T-helper 9 cell (primary cell): ENCODE data around the gene RPL39L.
"Not testable (repeated sequence)": the region's sequence is repeated elsewhere in the genome, so short reads cannot be mapped to it uniquely, and the experiment has no call there.

ENCODE experiments used
- DNase-seq: peaks from one replicate; pipeline ENCODE4 v3.0.0-alpha.2; 2020

RPL39L gene

DNA sequence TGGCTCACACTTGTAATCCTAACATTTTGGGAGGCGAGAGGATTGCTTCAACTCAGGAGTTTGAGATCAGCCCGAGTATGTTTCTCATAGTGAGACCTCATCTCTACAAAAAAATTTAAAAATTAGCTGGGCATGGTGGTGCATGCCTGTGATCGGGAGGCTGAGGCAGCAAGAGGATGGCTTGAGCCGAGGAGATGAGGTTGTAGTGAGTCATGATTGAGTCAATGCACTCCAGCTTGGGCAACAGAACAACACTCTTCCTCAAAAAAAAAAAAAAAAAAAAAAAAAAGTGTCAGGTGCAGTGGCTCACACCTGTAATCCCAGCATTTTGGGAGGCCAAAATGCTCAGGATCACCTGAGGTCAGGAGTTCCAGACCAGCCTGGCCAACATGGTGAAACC lies 2.4 kb downstream of the RPL39L start:
- DNase-seq: no peak

DNA sequence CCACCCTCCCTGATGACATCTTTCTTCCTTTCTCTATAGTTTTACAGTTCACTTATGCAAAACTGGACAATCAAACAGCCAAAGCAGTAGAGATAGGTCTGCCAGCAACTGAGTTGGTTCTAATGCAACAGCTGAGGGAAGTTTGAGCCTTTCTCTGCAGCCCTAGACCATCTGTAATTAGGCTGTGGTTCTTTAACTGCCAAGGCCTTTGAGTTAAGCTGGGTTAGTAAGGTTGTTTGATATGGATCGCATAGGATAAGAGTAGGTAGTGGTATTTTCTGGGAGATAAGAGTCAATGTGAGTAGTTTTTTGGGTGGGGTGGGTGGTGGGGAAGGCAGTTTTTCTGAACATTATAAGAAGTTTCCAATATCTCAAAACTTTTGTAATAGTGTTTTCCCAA lies 3.0 kb downstream of the RPL39L start:
- DNase-seq: no peak

DNA sequence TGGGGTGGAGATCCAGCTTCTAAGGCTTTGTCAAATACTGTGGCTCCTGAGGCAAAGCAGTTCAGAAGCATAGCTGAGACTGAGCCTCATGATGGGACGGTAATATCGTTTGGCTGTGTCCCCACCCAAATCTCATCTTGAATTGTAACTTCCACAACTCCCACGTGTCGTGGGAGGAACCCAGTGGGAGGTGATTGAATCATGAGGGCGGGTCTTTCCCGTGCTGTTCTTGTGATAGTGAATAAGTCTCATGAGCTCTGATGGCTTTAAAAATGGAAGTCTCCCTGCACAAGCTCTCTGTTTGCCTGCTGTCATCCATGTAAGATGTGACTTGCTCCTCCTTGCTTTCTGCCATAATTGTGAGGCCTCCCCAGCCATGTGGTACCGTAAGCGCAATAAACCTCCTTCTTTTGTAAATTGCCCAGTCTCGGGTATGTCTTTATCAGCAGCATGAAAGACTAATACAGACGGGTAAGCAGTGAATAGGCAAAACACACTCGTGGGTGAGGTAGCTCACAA lies 4.1 kb downstream of the RPL39L start:
- DNase-seq: not testable (repeated sequence)

DNA sequence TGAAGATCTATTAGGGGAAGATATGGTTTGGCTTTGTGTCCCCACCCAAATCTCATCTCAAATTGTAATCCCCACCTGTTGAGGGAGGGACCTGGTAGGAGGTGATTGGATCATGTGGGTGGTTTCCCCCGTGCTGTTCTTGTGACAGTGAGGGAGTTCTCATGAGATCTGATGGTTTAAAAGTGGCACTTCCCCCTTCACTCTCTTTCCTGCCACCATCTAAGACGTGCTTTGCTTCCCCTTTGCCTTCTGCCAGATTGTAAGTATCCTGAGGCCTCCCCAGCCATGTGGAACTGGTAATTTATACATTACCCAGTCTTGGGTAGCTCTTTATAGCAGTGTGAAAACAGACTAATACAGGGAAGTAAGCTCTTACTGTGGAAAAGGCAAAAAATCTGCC lies 6.1 kb downstream of the RPL39L start:
- DNase-seq: not testable (repeated sequence)

DNA sequence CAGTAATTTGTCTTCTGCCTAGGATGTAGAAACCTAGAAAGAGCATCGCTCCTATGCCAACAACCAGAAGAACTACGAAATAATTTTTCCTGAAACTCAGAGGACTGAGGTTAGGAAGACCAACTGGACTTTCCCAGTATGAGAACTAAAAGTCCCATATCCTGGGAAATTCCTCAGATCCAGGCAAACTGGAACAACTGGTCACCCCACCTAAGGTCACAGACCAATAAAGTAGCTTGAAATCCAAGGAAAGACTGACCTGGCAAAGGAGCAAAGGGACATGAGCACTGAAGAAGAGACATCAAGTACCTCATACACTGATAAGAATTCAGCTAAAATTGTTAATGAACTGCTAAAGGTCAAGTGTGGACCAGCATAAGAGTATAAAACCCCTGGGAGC lies 6.6 kb downstream of the RPL39L start:
- DNase-seq: no peak

DNA sequence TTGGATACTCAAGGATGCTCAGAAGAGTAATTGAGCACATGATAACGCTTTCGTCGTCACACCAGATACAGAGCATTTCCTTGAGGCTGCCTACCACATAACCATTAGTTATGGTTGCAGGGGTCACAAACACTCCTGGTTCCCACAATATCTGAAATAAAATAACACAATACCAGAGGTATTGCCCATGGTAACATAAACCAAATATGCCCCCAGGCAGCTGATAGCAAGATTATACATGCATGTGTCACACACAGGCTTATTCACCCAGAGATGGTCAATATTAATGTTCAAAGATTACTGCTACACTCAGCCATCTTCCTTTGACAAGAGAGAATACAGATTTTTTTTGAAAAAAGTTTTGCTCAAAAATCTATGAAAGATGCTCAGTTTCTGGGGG lies 7.3 kb downstream of the RPL39L start:
- DNase-seq: no peak

DNA sequence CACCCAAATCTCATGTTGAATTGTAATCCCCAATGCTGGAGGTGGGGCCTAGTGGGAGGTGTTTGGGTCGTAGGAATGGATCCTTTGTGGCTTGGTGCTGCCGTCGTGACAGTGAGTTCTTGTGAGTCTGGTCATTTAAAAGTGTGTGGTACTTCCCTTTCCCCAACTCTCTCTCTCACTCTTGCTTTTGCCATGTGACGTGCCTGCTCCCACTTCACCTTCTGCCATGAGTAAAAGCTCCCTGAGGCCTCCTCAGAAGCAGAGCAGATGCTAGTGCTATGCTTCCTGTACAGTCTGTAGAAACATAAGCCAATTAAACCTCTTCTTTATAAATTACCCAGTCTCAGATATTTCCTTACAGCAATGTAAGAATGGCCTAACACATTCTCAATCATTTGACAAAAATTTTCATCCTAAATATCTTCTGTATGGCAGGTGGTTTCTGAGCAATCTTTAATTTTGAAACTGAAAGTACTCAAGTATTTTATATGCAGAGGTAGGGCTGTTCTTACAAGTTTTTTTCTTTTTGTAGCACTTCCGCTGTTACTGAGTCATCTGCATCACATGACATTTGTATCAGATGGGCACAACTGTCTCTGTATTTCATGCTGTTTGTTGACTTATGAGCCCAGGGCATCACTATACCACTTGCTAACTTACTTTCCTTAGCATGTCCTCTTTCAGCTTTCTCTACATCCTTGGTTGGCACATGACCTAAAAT lies 8.8 kb downstream of the RPL39L start:
- no peak for DNase-seq

DNA sequence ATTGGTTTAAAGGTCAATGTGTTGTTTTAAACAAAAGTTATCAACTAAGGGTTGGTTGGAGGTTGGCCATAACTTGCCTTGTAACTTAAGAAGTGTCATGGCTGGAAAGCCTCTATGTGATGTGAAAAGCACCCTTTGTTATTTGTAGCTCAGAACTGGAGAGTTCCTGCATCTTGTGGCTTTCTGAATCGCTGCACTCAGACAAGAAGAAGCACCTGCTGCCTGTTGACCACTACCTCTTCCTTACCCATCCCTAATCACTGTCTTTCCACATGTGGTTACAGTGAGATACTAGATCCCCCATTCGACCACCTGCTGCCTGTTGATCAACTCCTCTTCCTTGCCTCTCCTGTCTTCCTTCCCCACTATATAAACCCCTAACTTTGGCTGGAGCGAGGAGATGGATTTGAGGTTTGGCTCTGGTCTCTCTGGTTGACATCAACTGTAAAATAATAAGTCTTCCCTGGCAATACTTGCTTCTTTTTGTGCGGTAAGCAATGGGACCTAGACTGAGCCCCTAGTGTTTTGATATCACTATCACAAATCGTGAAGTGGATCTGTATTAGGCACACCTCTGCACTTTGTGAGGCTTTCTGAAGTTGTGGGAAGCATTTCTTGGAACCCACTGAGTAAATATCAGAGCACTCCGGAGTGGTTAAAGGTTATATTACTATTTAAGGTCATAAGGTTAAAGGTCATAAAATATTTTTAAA lies 13.8 kb downstream of the RPL39L start:
- DNase-seq: no peak

DNA sequence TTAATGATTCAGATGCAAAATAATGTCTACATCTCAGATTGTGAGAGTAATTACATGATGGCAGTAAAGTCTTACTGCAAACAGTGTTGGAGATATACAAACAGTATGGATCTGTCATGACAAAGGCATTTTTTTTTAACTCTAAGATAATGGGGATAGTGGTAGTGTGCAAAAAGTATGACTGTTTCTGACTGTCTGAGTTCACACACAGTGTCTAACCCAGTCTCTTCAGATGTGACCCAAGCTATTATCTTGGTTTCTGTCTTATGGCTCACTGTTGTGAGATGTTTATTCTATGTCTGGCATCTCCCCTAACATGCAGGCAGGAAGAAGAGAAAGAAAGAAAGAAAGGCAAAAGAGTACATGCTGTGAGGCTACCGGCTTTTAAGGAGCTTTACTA lies 17.0 kb downstream of the RPL39L start:
- DNase-seq: no peak

DNA sequence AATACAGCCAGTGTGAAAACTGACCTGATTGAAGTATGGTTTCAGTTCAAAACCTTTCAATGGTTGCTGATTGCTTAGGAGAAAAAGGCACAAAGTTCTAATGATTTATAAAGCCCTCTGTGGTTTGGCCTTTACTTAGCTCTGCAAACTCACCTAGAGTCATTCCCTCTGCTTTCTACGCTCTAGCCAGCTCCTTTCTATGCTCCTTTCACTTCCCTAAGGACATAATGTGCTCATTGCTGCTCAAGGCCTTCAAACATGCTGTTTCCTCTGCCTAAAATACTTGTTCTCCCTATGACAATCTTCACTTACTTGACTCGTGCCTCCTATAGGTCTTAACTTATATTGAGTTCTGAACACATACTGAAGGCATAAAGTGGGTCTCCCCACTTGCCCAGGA lies 19.0 kb downstream of the RPL39L start:
- DNase-seq: no peak

DNA sequence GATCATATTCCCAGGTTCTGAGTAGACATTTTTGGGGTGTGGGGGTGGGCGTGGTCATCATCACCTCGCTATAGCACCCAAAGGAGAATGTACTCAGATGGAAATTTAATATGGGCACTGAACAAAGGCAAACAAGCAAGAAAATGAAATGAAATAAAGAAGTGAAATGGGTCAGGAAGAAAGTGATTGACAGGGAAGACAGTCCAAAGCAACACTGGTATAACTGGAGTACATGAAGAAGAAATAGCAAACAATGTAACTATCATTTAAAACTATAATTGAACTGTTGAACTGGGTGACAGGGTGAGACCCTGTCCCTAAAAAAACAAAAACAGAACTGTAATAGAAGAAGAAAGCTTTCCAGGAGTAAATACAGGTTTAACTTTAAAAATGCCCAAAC lies 24.8 kb downstream of the RPL39L start:
- DNase-seq: no peak

DNA sequence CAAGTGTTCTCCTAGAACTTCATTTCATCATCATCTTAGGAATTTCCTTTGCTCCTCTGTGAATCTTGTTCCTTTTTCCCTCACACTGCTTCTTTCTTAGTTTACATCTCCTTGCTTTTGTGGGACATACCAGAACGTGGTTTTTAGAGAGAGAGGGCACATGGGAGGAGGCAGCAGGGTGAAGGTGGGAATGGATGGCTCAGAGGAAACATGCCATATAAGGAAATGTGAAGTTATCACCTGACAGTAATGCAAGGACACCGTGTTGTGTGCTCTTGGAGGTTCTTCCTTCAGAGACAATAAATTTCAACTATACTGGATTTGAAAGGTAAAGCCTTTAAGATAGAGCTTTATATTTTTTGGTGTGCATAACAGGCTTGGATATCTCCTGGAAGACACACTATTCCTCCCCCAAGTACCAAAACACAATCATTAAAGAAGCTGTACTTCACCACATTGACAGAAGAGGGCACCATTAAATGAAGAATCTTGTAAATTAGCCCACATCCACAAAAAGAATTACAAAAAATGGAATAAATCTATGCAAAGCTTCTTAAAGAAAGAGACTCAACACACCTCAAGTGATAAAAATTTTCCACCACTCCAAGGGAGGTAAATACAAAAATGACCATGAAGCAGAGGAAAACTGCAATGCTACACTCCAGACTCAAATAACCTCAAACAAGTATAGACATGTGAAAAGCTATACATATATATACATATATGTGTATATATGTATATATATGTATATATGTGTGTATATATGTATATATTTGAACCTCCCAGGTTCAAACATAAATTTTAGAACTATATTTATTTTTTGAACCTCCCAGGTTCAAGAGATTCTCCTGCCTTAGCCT lies 26.1 kb downstream of the RPL39L start:
- no peak for DNase-seq

DNA sequence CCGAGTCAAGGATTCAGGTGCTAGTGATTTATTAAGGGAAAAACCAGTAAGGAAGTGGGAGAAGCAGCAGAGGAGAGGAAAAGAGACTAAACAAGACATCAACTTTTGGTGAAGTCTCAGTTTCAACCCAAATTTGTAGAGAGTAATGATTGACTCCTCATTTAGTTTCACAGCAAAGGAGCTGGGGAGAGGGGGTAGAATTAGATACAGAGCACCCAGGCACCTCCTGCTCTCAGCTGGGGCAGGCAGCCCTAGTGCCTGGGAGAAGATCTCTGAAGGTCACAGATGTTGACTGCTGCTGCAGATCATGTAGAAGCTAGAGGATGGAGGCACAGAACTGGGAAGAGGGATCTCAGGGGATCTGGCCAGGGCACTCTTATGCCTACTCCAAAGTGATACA lies 29.1 kb downstream of the RPL39L start:
- DNase-seq: no peak

DNA sequence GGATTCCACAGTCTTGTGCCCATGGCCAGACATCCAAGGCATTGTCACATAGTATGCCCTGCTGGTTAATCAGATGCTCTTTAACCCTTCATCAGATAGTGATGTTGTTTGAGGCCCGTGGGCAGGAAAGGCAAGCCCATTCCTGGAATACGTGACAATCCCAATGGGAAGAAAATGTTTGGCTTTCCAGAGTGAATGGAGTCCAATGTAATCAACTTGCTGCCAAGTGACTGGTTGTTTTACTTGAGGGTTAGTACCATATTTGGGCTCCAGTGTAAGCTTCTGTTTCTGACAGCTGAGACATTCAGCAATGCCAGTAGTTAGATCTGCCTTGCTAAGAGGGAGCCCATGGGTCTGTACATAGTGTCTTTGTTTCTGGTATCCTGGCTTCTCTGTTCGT lies 31.3 kb downstream of the RPL39L start:
- DNase-seq: no peak

DNA sequence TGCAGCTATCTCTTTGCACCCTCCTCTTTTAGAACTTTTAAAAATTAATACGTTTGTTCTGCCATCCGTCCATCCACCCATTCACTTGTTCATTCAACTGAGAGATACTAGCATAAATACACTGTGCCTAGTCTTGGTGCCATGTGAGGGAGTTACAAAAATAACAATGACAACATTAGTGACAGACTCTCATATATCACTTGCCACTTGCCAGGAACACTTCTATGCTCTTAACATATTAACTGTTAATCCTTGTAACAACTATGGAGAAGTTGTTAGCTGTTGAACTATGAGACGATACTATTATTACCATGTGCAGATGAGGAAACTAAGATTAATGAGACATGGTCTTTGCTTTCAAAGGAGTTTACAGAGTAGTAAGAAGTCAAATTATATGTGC lies 33.6 kb downstream of the RPL39L start:
- DNase-seq: no peak

DNA sequence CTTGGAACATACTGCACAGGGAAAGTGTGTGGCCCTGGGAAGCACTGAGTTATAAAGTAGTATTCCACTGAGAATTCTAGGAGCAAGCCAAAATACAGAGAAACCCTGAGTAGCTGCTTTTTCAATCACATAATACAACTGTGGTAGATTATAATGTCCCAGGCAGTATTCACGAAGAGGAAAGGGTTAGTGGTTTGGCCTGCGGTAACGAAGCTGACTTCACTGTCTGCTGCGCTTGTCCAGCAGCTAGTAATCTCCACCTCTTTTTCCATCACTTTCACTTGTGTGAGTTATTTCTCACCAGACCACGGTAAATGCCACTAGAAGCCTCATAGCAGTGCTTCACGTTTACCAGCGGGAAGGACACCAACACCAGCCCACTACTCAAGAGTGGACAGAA lies 34.4 kb downstream of the RPL39L start:
- DNase-seq: no peak

DNA sequence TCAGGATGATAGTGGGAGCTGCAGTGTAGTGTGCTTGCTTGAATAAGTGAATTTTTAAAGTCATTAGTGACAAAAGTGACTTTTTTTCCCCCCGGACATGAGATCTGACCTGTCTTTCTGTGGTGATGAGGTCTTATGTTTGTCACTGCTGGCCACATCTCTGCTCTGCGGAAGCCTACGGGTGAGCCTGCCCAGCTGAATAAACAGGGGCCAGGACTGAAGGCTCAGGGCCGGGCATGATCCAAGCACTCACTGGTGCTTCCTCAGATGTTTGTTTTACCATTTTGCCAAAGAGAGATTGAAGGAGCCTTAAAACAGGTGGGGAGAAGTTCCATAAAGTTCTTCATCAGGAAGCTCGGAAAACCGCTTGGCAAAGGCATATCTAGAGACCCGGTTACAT lies 35.0 kb downstream of the RPL39L start:
- DNase-seq: no peak

DNA sequence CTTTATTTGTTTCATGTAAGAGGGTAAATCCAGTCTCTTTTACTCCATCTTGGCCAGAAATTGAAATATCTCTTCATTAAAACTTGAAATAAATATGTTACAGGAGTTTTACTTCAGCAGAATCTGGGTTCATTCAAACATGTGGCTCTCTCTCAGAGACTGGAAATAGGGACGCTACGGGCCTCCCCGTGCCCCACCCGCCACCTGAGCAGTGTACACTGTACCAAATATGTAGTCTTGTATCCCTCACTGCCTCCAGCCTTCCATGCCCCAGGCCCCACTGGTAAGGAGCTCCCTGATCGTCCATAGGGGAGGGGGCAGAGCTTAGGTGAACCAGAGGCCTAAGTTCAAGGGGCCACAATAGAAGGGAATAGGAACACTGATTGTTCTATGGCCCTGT lies 36.0 kb downstream of the RPL39L start:
- DNase-seq: no peak

DNA sequence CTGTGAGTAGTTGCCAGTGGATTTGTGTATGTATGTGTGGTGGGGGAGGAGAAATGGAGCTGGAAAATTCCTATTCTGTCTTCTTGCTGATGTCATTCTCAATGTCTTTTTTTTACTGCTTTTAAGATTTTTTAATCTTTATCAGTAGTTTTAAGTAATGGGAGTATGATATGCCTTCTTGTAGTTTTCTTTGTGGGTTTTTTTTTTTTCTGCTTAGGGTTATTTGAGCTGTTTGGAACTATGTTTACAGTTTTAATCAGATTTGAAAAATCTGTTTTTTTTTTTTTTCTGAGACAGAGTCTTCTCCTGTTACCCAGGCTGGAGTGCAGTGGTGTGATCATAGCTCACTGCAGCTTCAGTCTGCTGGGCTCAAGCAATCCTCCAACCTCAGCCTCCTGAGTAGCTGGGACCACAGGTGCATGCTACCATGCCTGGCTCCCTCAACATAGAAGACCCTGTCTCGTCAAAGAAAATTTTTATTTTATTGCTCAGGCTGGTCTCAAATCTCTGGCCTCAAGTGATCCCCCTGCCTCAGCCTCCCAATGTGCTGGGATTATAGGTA lies 37.1 kb downstream of the RPL39L start:
- DNase-seq: no peak

DNA sequence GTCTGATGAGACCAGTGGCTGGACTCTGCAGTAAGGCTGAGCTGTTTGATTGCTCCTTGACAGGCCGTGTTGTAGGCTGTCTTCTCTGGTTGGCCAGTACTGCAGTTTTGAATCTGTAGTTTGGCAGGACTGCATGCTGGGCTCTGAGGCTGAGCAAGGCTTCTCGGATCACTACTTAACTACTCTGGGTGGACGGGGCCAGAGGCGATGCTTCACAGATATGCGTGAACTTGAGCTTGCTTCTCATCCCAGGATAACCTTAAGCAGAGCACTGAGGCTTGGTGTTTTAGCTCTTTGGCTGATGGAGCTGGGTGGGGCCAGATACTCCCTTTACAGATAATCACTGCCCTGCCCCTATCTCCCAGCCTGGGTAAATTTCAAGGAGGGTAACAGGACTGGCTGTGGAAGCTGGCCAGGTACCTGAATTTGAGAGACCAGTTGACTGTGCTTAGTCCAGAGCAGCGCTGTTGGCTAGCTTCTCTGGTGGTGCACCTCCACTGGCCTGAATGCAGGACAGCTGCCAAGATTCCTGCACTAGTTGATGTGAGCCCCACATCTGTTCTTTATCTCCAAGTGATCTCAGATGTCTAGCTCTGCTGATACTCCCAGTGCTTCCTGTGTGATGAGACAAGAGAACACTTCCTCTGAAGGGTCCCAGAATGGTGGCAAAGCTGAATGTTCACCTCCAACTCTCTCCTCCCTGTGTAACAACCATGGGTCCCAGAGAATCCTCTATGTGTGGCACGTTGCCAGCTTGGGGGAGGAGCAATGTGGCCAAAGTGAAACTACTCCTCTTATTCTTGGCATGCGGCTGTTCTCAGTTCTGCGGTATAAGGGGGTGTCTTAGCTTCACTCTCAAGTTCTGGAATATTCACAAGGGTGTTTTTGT lies 37.9 kb downstream of the RPL39L start:
- DNase-seq: peak; percentile 36

DNA sequence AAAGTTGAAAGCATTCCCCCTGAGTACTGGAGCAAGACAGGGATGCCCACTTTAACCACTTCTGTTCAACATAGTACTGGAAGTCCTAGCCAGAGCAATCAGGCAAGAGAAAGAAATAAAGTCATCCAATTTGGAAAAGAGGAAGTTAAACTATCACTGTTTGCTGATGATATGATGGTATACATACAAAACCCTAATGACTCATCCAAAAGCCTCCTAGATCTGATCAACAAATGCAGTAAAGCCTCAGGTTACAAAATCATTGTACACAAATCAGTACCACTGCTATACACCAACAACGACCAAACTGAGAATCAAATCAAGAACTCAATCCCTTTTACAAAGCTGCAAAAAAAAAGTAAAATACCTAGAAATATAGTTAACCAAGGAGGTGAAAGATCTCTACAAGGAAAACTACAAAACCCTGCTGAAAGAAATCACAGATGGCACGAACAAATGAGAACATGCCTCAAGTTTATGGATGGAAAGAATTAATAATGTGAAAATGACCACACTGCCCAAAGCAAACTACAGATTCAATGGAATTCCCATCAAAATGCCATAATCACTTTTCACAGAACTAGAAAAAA lies 40.3 kb downstream of the RPL39L start:
- no peak for DNase-seq

DNA sequence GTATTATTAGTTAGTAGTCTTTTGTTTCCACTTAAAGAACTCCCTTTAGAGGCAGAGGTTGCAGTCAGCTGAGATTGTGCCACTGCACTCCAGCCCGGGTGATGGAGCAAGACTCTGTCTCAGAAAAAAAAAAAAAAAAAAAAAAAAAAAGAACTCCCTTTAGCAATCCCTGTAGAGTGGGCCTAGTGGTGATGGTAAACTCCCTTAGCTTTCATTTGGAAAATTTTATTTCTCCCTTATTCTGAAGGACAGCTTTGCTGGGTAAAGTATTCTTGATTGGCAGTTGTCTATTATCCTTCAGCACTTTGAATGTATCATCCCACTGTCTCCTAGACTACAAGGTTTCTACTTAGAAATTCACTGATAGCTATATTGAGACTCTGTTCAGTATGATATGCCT lies 46.0 kb downstream of the RPL39L start:
- DNase-seq: no peak
